Midbrain (tissue), 1 donor: ENCODE results near the gene SBK3.
"Not testable (repeated sequence)": the region's sequence is repeated elsewhere in the genome, so short reads cannot be mapped to it uniquely, and the experiment has no call there.

Source experiments
- DNase-seq: peaks from one replicate; lab custom pipeline; 2025; lab: John Stamatoyannopoulos, UW

SBK3 gene

DNA sequence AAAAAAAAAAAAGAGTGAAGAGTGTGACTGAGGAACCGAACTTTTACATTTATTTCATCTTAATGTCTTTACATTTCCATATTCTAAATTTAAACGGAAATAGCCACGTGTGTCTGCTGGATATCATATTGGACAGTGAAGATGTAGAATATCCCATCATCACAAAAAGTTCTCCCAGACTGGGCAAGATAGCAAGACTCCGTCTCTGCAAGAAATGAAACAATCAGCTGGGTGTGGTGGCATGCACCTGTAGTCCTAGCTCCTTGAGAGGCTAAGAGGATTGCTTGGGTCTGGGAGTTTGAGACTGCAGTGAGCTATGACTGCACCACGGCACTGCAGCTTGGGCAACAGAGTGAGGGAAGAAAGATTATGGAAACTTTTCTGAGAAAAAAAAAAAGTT, 31.4 kb upstream of the SBK3 start:
- DNase-seq: no peak

DNA sequence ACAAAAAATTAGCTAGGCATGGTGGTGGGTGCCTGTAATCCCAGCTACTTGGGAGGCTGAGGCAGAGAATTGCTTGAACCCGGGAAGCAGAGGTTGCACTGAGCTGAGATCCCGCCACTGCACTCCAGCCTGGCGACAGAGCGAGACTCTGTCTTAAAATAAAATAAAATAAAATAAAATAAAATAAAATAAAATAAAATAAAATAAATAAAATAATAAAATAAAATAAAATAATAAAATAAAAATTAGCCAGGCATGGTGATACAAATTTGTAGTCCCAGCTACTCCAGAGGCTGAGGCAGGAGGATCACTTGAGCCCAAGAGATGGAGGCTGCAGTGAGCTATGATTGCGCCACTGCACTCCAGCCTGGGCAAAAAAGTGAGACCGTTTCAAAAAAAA, 28.6 kb upstream of the SBK3 start:
- not testable (repeated sequence) for DNase-seq

DNA sequence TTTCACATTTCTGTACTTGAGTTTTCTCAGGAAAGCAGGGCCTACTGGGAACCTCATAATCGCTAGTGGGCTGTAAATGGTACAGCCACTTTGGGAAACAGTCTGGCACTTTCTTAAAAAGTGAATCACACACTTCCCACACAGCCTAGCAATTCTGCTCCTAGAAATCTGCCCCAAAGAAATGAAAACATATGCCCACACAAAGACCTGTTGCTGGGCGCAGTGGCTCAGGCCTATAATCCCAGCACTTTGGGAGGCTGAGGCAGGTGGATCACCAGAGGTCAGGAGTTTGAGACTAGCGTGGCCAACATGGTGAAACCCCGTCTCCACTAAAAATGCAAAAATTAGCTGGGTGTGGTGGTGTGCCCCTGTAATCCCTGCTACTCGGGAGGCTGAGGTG, 24.1 kb upstream of the SBK3 start:
- DNase-seq: not testable (repeated sequence)

- no peak for DNase-seq
Observed at GRCh38 chr19:55567708-55568328, 22.5 kb upstream of the SBK3 start.

GRCh38 chr19:55566823-55567222, 21.5 kb upstream of the SBK3 start:
- no peak for DNase-seq

DNA sequence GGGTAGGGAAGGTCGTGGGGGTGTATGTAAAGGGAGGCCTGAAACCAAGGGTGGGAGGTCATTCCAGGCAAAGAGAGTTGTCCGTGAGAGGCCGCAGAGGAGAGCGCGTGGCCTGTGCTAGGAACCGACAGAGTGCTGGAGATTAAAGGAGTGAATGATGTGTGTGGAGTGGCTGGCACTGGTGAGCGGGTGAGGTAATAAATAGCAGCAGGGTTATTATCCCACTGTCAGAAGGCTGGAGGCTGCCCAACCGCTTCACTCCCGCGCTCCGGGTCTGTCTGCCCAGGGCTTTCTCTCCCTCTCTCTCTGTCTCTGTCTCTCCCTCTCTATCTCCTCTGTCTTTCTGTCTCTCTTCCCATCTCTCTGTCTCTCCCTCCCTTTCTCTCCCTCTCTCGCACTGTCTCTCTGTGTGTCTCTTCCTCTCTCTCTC, 17.9 kb upstream of the SBK3 start:
- DNase-seq: no peak

DNA sequence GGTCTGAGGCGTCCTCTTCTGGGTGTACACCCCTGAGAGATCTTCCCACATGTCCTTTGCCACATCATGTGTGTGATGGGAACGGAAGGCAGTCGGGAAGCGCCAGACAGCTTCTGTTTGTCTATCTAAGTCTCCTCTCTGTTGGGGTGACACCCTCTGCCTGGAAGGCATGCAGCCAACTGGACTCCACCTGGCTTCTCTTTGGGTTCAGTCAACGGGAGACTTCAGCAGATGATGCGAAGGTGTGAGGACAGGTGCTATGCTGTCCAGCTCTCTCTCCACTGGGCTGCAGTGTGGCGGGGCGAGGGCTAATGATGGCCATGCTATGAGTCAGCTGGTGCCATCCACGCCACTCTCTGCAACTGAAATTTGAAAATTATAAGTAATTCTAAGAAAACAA, 14.3 kb upstream of the SBK3 start:
- no peak for DNase-seq

- DNase-seq: no peak
Observed at GRCh38 chr19:55554741-55555152, 9.4 kb upstream of the SBK3 start.

DNA sequence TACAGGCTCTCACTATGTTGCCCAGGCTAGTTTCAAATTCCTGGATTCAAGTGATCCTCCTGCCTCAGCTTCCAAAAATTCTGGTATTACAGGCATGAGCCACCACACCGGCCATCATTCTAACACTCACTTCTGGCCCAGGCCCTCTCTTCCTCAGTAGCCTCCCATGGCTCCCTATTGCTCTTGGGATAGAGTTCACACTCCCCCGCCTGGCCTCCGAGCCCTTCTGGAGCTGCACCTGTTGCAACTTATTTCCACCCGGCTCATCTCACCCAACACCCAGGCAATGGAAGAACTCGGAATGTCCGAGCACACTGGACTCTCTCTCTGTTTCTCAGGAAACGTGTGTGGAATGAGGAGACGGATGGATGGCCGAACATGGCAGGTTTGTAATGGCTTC, 9.0 kb upstream of the SBK3 start:
- no peak for DNase-seq

GRCh38 chr19:55553217-55554182, 8.2 kb upstream of the SBK3 start:
- no peak for DNase-seq

- DNase-seq: no peak
Observed at GRCh38 chr19:55552620-55553019, 7.3 kb upstream of the SBK3 start.

DNA sequence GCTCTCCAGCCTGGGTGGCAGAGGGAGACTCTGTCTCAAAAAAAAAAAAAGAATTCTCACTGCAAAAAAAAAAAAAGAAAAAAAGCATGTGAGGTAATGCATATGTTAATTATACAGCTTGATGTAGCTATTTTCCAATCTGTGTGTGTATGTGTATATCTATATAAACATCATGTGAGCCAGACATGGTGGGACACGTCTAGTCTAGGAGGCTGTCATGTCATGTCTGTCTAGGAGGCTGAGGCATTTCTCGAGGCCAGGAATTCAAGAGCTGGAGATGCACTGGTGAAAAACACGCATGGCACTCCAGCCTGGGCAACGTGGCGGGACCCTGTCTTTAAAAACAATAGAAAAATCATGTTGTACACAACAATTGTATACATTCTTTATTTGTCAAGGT, 6.9 kb upstream of the SBK3 start:
- no peak for DNase-seq

DNA sequence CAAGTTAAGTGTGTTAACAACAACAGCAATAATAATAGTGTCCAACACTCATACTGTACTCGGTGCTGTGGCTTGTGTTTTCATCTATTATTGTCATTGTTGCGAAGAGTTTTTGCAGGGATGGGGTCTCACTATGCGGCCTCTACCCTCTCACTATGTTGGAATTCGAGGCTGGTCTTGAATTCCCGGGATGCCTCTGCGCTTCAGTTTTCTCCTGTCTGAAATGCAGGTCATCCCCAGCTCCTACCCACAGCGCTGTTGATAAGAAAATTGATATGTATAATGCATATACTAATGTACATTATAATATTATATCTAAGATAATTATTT, 4.9 kb upstream of the SBK3 start:
- no peak for DNase-seq

GRCh38 chr19:55549500-55550320, 4.4 kb upstream of the SBK3 start:
- no peak for DNase-seq

- DNase-seq: no peak
Observed at GRCh38 chr19:55546822-55547614, 1.7 kb upstream of the SBK3 start.

DNA sequence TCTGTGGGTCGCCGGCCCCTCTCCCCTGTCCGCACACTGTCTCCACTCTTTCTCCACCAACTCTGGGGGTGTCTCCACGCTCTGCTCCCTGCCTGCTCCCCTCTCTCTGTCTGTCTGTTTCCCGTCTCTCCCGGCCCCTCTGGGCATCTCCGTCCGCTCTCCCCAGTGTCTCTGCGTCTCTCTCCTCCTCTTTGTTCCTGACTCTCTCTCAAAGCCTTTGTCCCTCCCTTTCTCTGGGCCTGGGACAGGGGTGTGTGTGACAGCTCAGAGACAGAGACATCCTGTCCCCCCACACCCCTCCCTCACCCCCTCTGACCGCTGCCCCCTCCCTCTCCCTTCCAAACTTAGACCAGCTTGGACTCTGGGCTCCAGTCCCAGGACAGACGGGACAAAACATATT, 668 bp upstream of the SBK3 start:
- DNase-seq: no peak

DNA sequence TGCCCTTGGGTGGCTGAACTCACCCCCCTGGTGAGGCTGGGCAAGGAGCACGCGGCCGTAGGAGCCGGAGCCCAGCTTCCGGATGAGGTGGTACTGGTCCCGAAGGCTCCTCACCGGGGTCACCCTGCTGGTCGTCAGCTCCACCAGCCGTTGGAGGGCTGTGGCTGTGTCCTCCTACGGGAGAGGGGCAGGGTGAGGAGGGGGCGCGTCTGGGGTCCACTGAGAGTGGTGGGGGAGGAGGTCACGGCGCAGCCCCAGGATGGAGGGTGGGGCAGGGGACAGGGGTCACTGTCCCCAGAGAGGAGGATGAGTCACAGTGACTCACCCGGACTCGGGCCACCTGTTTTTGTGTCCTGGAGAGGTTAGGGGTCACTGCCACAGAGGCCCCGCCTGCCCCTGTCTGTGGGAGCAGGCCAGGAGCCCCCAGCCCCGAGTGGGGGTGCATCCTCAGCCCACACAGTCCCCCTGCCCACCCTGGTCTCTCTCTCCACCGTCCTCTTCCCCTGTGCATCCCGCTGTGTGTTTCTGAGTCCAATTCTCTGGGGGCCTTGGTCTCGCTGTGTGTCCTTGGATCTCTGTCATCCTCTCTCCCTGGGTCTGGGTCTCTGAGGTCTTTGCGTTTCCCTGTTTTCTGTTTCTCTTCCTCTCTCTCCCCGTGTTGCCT, 435 bp downstream of the SBK3 start:
- no peak for DNase-seq

DNA sequence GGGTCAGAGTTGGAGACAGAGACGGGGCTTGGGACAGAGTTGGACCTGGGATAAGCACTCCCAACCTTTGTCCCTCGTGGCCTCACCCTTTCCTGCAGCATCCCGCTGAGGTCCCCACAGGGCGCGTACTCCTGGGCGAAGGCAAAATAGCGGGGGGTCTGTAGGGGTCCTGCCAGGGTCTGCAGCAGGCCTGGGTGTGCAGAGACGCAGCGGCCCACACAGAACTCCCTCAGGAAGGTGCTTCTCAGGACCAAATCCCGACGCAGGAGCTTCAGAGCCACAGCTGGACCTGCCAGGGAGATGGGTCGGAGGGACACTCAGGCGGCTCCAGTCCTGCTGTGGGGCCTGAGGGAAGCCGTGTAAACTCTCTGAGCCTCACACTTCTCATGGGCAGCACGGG, 1.3 kb downstream of the SBK3 start:
- no peak for DNase-seq

DNA sequence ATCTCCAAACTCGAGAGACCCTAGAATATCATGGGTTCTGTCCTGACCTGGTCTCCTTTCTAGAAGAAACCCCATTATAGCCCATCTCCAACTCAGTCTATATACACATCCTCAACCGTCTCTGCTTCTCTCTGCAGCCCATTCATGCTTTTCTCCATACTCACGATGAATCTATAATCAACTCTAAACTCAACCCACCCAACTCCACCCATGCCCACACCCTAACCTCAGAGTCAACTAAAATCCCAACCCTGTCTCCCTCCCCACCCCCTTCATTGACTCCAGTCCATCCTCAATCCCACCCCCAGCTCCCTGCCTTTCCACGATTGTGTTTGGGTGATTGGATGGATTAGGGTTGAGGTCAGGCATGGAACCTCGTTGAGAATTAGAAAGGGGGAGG, 1.8 kb downstream of the SBK3 start:
- no peak for DNase-seq

- no peak for DNase-seq
Observed at GRCh38 chr19:55542292-55542855, 3.0 kb downstream of the SBK3 start.

GRCh38 chr19:55541091-55541490, 4.3 kb downstream of the SBK3 start:
- DNase-seq: no peak
